NB4 (cell line): Measurements from ENCODE around the gene TAS2R1.

Experiments
- DNase-seq: peaks from one replicate; pipeline ENCODE4 v3.0.0; 2010; ENCODE audit warnings: low read depth
- H3K4me3 ChIP-seq: one replicate; pipeline ENCODE4 v1.5.1; 2011; ENCODE audit warnings: mild to moderate bottlenecking, low read depth, low read length, moderate library complexity
- MYC ChIP-seq: IDR thresholded peaks from 2 replicates; pipeline ENCODE4 v1.6.1; 2011; ENCODE audit warnings: low read depth, low read length
- POLR2A ChIP-seq: IDR thresholded peaks from 2 replicates; pipeline ENCODE4 v1.6.1; 2011; ENCODE audit warnings: mild to moderate bottlenecking; ENCODE audit not compliant: insufficient read length; ENCODE audit errors: extremely low read depth
- TF ChIP-seq, protein P1 (sequence below): IDR thresholded peaks from one replicate; pipeline ENCODE4 v1.5.1; 2012; ENCODE audit warnings: low read depth, low read length
- TF ChIP-seq, protein P2 (sequence below): IDR thresholded peaks from 2 replicates; pipeline ENCODE4 v1.6.1; 2011; ENCODE audit warnings: low read depth, low read length

The TAS2R1 gene

DNA sequence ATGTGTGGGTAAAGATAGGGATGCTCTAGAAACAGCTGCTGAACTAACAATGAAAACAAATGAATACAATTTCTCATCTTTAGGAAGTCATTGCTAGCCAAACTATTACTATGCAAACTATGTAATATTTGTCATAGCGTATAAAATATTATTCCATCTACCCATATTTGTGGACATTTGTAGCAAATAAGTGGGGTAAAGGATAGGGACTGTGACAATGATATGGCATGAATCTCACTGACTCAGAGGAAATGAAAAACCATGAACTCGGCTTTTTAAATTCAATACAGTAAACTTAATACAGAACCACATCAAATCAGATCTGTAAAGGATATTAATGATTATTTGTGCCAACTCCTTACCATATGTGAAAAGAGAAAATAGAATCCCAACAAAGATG is 16.7 kb upstream of the TAS2R1 start:
- no peak overlapping the region for H3K4me3 ChIP-seq
- TF ChIP-seq, protein P1, sequence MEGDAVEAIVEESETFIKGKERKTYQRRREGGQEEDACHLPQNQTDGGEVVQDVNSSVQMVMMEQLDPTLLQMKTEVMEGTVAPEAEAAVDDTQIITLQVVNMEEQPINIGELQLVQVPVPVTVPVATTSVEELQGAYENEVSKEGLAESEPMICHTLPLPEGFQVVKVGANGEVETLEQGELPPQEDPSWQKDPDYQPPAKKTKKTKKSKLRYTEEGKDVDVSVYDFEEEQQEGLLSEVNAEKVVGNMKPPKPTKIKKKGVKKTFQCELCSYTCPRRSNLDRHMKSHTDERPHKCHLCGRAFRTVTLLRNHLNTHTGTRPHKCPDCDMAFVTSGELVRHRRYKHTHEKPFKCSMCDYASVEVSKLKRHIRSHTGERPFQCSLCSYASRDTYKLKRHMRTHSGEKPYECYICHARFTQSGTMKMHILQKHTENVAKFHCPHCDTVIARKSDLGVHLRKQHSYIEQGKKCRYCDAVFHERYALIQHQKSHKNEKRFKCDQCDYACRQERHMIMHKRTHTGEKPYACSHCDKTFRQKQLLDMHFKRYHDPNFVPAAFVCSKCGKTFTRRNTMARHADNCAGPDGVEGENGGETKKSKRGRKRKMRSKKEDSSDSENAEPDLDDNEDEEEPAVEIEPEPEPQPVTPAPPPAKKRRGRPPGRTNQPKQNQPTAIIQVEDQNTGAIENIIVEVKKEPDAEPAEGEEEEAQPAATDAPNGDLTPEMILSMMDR = no peak
- TF ChIP-seq MYC = no peak
- no peak for DNase-seq

DNA sequence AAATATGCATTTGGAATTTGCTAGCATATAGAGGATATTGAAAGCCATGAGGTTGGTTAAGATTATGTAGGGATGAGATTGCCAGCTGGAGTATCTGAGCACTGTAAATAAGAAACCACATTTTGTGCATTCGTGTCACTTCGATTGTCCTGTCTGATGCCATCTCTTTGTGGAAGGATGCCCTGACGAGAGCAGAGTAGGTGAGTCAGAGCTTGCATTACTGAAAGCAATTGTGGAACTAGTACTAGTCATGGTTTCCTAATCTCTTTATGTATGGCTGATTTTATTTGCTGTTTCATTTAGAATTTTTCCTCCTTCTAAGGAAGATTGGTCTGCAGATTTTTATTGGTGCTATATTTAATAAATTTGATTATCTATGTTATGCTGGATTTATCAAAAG is 14.5 kb upstream of the TAS2R1 start:
- no peak for DNase-seq
- TF ChIP-seq, protein P1 = no peak
- TF ChIP-seq, protein P2, sequence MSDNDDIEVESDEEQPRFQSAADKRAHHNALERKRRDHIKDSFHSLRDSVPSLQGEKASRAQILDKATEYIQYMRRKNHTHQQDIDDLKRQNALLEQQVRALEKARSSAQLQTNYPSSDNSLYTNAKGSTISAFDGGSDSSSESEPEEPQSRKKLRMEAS = no peak
- TF ChIP-seq POLR2A = no peak
- no peak for TF ChIP-seq MYC
- H3K4me3 ChIP-seq = no peak overlapping the region

DNA sequence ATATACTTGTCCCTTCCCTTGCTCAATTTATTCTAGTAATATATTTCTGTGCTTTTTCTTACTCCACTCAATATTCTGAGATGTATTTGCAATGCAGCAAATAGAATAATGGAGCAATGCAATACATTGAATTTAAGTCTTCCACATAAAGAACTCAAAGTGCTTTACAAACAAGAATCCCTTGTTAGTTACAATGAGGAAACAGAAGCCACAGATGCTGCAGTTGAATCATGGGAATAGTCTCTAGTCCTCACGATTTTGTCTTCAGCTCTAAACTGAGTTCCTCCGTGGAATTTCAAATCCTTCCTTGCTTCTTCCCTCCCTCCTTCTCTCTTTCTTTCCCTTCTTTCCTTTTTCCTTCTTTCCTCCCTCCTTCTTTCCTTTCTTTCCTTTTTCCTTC is 12.5 kb upstream of the TAS2R1 start:
- DNase-seq = no peak
- H3K4me3 ChIP-seq = no peak overlapping the region
- TF ChIP-seq POLR2A = no peak
- no peak for TF ChIP-seq MYC
- TF ChIP-seq, protein P1 = no peak
- TF ChIP-seq, protein P2 = no peak

DNA sequence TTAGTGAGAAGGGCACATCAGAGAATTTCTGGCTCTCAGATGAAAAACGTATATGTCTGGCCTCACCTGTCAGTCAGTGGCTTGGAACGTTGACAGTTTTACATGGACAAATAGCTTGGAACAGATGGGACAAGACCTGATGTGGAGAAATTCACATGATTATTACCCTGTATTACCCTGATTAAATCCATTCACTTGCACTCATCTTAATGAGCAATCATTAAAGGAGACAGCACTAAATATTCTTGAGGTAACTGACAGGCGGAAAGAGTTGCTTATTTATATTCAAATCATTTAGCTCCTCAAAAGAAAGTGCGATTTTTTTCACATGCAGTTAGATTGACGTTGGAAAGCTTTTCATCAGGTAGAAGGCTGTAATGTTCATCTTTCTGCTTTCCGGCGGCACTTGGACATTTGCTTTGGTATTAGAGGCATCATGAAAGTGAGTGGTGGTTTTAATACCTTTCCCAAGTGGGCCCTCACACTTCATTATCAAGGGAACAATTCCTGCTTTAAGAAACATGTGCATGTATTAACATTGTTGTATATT is 11.7 kb upstream of the TAS2R1 start:
- TF ChIP-seq, protein P2 = no peak
- TF ChIP-seq MYC (no peak), POLR2A (no peak)
- TF ChIP-seq, protein P1 = no peak
- no peak overlapping the region for H3K4me3 ChIP-seq
- DNase-seq = no peak

DNA sequence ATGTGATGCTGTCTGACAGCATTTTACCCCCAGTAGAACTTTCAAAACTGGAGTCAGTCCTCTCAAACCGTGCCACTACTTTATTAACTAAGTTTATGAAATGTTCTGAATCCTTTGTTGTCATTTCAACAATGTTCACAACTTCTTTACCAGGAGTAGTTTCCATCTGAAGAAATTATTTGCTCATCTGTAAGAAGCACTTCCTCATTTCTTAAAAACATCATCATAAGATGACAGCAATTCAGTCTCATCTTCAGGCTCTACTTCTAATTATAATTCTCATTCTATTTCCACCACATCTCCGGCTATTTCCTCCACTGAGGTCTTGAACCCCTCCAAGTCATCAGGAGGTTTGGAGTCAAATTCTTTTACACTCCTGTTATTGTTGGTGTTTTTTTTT is 2.3 kb upstream of the TAS2R1 start:
- H3K4me3 ChIP-seq = no peak overlapping the region
- TF ChIP-seq, protein P1 = no peak
- TF ChIP-seq MYC = no peak
- no peak for TF ChIP-seq POLR2A
- TF ChIP-seq, protein P2 = no peak
- DNase-seq = no peak

GRCh38 chr5:9627541-9627940 is 2.6 kb downstream of the TAS2R1 start:
- TF ChIP-seq POLR2A (no peak), MYC (no peak)
- TF ChIP-seq, protein P1 = no peak
- TF ChIP-seq, protein P2 = no peak
- DNase-seq = no peak
- H3K4me3 ChIP-seq = no peak overlapping the region
